NCI-H1092 treated with DMSO at 0.1 percent for 48 hours (cell line): ENCODE data around the gene NFAM1.

Experiments
- DNase-seq: peaks from one replicate; lab custom pipeline; 2025; lab: John Stamatoyannopoulos, UW

The NFAM1 gene

DNA sequence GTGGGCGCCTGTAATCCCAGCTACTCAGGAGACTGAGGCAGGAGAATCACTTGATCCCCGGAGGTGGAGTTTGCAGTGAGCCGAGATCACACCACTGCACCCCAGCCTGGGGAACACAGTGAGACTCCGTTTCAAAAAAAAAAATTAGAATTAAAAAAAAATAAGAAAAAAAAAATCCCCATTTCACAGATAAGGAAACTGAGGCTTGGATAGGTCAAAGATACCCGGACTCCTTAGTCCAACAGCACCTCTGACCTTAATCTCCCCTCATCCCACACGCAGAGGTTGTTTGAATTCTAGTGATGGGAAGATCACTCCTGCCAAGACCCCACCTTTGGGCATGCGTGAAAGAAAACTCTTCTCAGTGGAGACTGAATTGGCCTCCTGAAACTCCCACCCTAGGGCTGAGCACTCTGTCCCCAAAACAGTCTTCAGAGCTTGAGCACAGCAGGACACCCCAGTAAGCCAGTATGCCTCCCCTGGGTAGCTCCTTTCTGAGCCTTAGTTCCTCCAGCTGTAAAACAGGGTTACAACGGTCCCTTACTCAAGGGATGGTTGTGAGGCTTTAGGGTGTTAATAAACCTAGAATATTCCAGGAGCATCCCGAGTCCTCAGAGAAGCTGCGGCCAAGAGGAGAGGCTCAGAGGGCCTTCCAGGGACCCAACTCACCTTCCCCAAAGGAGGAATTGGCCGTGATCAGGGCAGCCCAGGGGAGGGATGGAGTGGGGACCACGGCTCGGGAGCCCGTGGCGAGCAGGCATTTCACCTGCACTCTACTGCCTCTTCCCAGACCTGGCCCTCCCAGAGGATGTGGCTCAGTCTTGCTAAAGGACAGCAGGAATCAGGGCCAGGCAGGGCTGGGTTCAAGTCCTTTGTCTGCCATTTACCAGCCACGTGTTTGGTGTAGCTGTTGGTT, 73.3 kb downstream of the NFAM1 start:
- DNase-seq, result no peak

DNA sequence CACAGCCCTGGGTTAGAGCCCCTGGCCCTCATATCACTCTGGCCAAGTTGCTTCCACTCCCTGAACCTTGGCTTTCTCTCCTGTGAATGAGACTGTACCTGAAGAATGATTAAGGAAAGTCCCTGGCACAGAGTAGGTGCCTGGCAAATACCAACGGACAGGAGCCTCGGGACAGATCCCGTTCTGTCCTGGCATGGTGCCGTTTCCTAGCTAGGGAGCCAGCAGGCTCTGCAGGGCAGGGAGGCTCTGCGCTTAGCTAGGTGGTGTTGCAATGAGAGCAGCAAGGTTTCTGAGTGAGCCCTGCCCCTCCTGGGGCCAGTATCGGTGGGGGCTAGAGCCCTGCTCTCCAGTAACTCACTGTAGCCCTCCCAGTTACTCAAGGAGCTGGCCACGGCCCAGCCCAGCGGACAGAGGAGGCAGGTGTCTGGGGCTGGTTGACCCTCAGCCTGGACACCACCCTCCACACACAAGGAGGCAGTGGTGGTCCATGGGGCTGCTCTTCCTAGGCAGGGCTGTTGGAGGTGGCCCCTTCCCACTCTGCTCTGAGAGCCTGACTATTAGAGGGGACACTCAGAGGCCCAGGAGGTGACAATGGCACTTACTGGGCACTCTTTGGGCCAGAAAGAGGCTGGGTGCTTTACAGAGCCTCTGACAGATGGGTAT, 74.4 kb downstream of the NFAM1 start:
- DNase-seq, result no peak

DNA sequence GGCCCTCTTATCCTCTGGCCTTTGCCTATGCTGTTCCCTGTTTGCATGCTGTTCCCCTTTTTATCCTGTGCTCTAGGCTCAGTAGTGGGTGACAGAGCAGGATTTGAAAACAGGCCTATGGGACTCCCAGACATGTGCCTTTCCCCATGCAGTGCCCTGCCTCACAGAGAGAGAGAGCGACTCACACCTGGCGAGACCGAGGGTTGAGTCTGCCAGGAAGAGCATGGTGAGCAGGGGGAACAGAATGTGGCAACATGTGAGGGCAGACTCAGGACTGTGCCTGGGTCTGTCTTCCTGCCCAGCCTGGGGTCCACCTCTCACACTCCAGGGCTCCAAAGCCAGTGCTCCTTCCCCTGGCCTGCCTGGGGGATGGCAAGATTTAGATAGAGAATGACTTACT, 75.0 kb downstream of the NFAM1 start:
- DNase-seq, result no peak

- DNase-seq, result no peak
Observed at GRCh38 chr22:42356533-42356932, 75.7 kb downstream of the NFAM1 start.

DNA sequence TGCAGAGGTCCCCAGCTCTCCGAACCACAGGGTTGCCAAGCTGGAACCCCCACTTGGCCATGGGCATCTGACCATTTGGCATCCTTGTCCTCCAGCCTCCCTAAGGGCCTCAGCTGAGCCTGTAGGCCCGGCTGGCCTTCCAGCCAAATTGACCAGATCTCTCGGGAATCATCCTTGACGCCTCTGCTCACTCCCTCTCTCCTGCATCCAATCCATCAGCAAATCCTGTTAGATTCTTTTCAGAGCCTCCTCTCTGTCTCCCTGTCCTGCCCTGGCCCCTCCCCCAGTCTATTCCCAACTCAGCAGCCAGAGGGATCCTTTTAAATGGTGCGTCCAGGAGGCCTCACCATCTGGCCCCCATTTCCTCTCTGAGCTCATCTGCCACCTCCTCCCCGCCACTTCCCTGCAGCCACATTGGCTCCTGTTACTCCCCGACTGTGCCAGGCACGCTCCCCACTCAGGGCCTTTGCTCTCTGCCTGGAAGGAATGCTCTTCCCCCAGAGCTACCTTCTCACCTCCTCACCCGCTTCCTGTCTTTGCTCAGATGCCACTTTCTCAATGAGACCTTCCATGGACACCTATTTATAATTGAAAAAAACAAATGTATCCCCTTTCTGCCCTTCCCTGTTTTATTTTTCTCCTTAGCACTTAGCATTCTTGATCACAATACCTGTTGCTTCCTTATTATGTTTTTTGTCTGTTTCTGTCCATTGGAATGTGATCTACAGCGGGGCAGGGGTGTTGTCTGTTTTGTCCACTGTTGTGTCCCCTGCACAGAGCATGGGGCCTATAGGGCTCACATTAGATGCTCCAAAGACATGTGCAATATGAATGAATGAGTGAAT, 78.1 kb downstream of the NFAM1 start:
- peak; percentile 84 for DNase-seq

- DNase-seq, result no peak
Observed at GRCh38 chr22:42350373-42350772, 81.8 kb downstream of the NFAM1 start.

GRCh38 chr22:42347281-42347824, 84.8 kb downstream of the NFAM1 start:
- DNase-seq, result no peak

GRCh38 chr22:42346722-42347121, 85.5 kb downstream of the NFAM1 start:
- no peak for DNase-seq

DNA sequence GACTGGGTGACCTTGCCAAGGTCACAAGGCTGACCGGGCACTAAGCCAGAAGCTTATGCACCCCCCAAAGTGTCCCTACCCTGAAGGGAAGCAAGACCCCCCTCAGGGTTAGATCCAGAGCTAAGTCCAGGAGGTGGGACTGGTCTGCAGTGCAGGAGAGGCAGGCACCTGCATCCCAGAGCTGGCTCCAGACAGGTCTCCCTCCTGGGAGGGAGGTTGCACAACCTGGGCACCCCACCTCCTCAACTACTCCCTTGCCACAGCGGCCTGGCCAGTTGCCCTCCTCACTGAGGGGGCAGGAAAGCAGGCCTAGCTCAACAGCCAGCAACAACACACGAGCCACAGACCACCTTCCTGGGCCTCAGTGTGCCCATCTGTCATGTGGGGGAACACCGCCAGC, 86.7 kb downstream of the NFAM1 start:
- DNase-seq, result no peak

GRCh38 chr22:42344361-42344905, 87.8 kb downstream of the NFAM1 start:
- DNase-seq, result peak; percentile 83

DNA sequence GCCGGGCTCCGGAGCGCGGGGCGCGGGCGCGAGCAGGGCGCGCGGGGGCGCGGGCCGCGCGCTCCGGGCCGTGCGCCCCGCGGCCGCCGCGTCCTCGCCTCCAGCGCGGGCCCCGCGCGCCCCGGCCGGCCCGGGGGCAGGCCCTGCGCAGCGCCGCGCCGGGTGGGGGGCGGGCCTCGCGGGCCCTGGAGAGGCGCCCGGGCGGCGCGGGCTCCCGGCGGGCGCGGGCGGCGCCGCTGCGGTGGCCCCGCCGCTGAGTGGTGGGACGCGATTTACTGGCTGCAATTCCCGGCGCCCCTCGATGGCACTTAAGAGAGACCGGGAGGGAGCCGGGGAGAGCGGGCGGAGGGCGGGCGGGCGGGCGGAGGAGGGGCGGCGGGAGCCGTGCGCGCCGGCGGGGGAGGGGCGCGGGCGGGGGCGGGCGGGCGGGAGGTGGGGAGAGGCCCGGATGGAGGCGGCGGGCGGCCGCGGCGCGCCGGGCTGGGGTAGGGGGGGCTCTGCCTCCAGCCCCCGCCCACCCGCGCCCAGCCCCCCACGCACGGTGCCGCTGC, 88.6 kb downstream of the NFAM1 start:
- DNase-seq, result peak; percentile 53

GRCh38 chr22:42343121-42343454, 89.1 kb downstream of the NFAM1 start:
- peak; percentile 56 for DNase-seq

DNA sequence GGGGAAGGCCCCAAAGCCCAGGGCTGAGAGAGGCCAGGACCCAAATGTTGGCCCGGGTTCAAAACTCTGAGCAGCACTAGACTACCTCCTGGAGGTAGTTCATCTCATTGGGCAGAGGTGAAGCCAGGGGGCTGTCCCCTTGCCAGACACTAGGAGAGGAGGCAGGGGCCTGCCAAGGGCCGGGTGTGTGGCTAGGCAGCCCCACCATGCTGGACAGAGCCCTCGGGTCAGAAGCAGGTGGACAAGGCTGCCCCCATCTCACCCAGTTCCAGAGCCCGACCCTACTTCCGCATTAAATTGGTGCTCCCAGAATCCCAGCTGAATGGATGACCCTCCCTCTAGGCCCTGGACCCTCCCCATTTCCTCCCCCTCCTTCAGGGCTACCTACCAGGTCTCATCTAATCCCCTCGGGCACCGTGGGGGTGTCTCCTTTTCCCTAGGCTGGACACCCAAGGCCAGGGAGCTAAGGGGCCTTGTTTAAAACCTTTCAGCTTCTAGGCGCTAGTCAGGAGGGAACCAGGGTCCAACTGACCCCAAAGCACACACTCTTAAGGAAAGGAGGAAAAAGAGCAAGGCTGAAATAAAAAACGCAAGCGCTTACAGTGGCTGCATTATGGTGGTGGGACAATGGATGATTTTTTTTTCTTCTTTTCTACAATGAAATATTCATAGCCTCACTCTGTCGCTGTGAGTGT, 89.6 kb downstream of the NFAM1 start:
- DNase-seq, result no peak

GRCh38 chr22:42341779-42342178, 90.4 kb downstream of the NFAM1 start:
- no peak for DNase-seq

GRCh38 chr22:42340829-42341383, 91.3 kb downstream of the NFAM1 start:
- DNase-seq, result peak; percentile 68

- DNase-seq, result no peak
Observed at GRCh38 chr22:42340150-42340549, 92.1 kb downstream of the NFAM1 start.

DNA sequence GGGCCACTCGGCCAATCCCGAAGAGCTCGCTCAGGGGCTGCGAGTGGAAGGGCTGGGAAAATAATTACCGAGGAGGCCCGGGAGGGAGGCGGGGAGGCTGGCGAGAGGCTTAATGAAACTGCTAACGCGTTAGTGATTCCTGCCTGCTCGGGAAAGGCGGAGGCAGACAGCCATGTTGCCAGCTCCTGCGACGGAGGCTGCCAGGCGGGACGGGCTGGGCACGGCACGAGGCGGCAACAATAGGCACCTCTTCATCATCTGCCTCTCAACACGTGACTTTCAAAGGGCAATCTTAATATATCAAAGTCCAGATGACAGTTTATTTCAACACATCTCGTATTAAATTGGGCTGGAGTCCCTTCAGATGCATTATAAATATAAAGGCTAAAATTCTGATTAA, 93.7 kb downstream of the NFAM1 start:
- no peak for DNase-seq

GRCh38 chr22:42337356-42337755, 94.8 kb downstream of the NFAM1 start:
- DNase-seq, result no peak

DNA sequence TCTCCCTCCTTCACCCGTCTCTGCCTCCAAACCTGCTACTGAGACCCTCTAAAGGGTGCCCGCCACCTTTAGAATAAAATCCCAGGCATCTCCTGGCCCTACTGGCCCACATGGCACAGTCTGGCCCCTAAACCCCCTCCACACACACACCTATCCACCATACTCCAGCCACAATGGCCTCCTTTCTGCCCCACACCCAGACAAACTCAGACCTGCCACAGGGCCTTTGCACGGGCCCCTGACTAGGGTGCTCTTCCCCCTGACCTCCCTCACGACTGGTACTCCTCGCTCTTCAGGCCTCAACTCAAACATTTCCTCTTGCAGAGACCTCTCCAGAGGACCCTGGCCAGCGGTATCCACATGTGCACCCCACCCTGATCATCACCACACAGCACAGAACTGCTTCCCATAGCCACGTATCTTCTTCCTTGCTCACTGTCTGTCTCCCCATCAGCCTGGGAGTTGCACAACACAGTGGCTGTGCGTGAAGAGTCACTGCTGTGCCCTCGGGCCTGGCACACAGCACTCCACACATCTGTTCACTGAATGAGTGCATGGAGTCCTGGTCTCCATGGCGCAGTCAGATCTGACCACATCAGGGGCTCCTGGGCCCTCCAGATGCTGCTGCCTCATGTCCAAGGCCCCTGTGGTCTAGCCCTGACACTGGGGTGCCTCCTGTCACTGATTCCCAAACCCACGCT, 95.5 kb downstream of the NFAM1 start:
- DNase-seq, result no peak

- DNase-seq, result no peak
Observed at GRCh38 chr22:42335839-42336378, 96.3 kb downstream of the NFAM1 start.
